Measurements from ENCODE around the gene IMP3. TPM values are rescaled to one million over a fixed set of nuclear protein-coding genes. Genes with fewer than 3 reads are reported as not detected.
"Not testable (repeated sequence)": the region's sequence is repeated elsewhere in the genome, so short reads cannot be mapped to it uniquely, and the experiment has no call there.

IMP3 gene
- polyA plus RNA-seq, 1 donor from 2014 or later = 249 TPM

- H3K4me3 Mint-ChIP-seq = peak overlapping the region; percentile 75 to 92 (median 86)
- peaks cover 10 to 14% (median 12%) of the 10 kb centered on the region in 3 donors for H3K4me1 Mint-ChIP-seq
- no peaks in the 10 kb centered on the region for H3K9me3 Mint-ChIP-seq
- peaks cover 11% of the 10 kb centered on the region for H3K27me3 Mint-ChIP-seq
- no peaks in the 10 kb centered on the region for H3K36me3 Mint-ChIP-seq
- no peak overlapping the region for H3K27ac Mint-ChIP-seq
Observed at GRCh38 chr15:75648156-75649000, 8.4 kb upstream of the IMP3 start.

GRCh38 chr15:75647370-75648155 is 7.5 kb upstream of the IMP3 start, which contains the start of gene SNX33:
Gene SNX33, plus strand, starts transcription at chr15:75647912. Its CDS starts 1,191 bp downstream, at chr15:75649103.
- Mint-ChIP-seq H3K4me3 (peak within 1 kb of the TSS; percentile 79 to 92 (median 86)), H3K4me1 (peaks cover 10 to 14% (median 12%) of the 10 kb centered on the region in 3 donors), H3K36me3 (no peaks in the 10 kb centered on the region), H3K9me3 (no peaks in the 10 kb centered on the region), H3K27ac (peak within 1 kb of the TSS; percentile 3 to 21 (median 15)), H3K27me3 (peaks cover 11% of the 10 kb centered on the region)

GRCh38 chr15:75646944-75647364 is 6.9 kb upstream of the IMP3 start:
- peaks cover 12 to 14% (median 12%) of the 10 kb centered on the region in 3 donors for H3K4me1 Mint-ChIP-seq
- no peaks in the 10 kb centered on the region for H3K9me3 Mint-ChIP-seq
- peak overlapping the region; percentile 3 to 21 (median 15) for H3K27ac Mint-ChIP-seq
- peaks cover 11% of the 10 kb centered on the region for H3K27me3 Mint-ChIP-seq
- H3K4me3 Mint-ChIP-seq = peak overlapping the region; percentile 79 to 90 (median 83)
- H3K36me3 Mint-ChIP-seq = no peaks in the 10 kb centered on the region

GRCh38 chr15:75646112-75646943 is 6.3 kb upstream of the IMP3 start:
- no peaks in the 10 kb centered on the region for H3K36me3 Mint-ChIP-seq
- H3K4me3 Mint-ChIP-seq = peak overlapping the region; percentile 79 to 90 (median 83)
- H3K4me1 Mint-ChIP-seq = peaks cover 11 to 14% (median 14%) of the 10 kb centered on the region in 3 donors
- no peaks in the 10 kb centered on the region for H3K9me3 Mint-ChIP-seq
- H3K27me3 Mint-ChIP-seq = peaks cover 11% of the 10 kb centered on the region
- peak overlapping the region in 2 of 3 donors; percentile 3 to 15 for H3K27ac Mint-ChIP-seq

GRCh38 chr15:75644376-75644775 is 4.4 kb upstream of the IMP3 start:
- Mint-ChIP-seq H3K4me1 (peaks cover 14 to 23% (median 19%) of the 10 kb centered on the region in 3 donors), H3K27ac (no peak overlapping the region), H3K4me3 (peak overlapping the region in 1 of 4 donors; percentile 79), H3K27me3 (peaks cover 11% of the 10 kb centered on the region), H3K9me3 (no peaks in the 10 kb centered on the region), H3K36me3 (no peaks in the 10 kb centered on the region)

- Mint-ChIP-seq H3K36me3 (peaks cover 2% of the 10 kb centered on the region), H3K4me3 (peak overlapping the region in 2 of 4 donors; percentile 17 to 88), H3K27ac (no peak overlapping the region), H3K4me1 (peaks cover 27 to 37% (median 30%) of the 10 kb centered on the region in 3 donors), H3K9me3 (no peaks in the 10 kb centered on the region), H3K27me3 (peaks cover under 1% of the 10 kb centered on the region)
Observed at GRCh38 chr15:75641603-75642002, 1.6 kb upstream of the IMP3 start.

- H3K4me1 Mint-ChIP-seq = peaks cover 26 to 33% (median 29%) of the 10 kb centered on the region in 3 donors
- H3K36me3 Mint-ChIP-seq = peaks cover 2% of the 10 kb centered on the region
Observed at GRCh38 chr15:75641179-75641503, 1.1 kb upstream of the IMP3 start.

GRCh38 chr15:75640483-75641178 is 607 bp upstream of the IMP3 start:
- Mint-ChIP-seq H3K36me3 (peaks cover 2% of the 10 kb centered on the region), H3K27ac (peak overlapping the region; percentile 78 to 96 (median 91)), H3K4me1 (peaks cover 30 to 32% (median 30%) of the 10 kb centered on the region in 3 donors), H3K27me3 (no peaks in the 10 kb centered on the region), H3K9me3 (no peaks in the 10 kb centered on the region), H3K4me3 (peak overlapping the region; percentile 88 to 98 (median 96))

More at GRCh38 chr15:75641179-75641503, 1.1 kb upstream of the IMP3 start:
- Mint-ChIP-seq H3K9me3 (no peaks in the 10 kb centered on the region), H3K27ac (peak overlapping the region in 2 of 3 donors; percentile 78 to 96), H3K27me3 (no peaks in the 10 kb centered on the region), H3K4me3 (peak overlapping the region; percentile 88 to 98 (median 96))

GRCh38 chr15:75639191-75639708 is 774 bp downstream of the IMP3 start:
- Mint-ChIP-seq H3K36me3 (peaks cover 2% of the 10 kb centered on the region), H3K4me1 (peaks cover 30 to 33% (median 32%) of the 10 kb centered on the region in 3 donors), H3K27ac (peak overlapping the region; percentile 78 to 96 (median 91)), H3K4me3 (peak overlapping the region; percentile 88 to 98 (median 96)), H3K9me3 (no peaks in the 10 kb centered on the region), H3K27me3 (no peaks in the 10 kb centered on the region)

- peaks cover 2% of the 10 kb centered on the region for H3K36me3 Mint-ChIP-seq
- peak overlapping the region in 2 of 4 donors; percentile 52 to 88 for H3K4me3 Mint-ChIP-seq
- peaks cover 27 to 30% (median 28%) of the 10 kb centered on the region in 3 donors for H3K4me1 Mint-ChIP-seq
- no peaks in the 10 kb centered on the region for H3K27me3 Mint-ChIP-seq
- no peaks in the 10 kb centered on the region for H3K9me3 Mint-ChIP-seq
- peak overlapping the region in 1 of 3 donors; percentile 64 for H3K27ac Mint-ChIP-seq
Observed at GRCh38 chr15:75637245-75638009, 2.6 kb downstream of the IMP3 start.

GRCh38 chr15:75636026-75636425 is 4.0 kb downstream of the IMP3 start:
- no peaks in the 10 kb centered on the region for H3K27me3 Mint-ChIP-seq
- peaks cover 2% of the 10 kb centered on the region for H3K36me3 Mint-ChIP-seq
- peak overlapping the region in 1 of 3 donors; percentile 50 for H3K27ac Mint-ChIP-seq
- peaks cover 24 to 25% (median 24%) of the 10 kb centered on the region in 3 donors for H3K4me1 Mint-ChIP-seq
- peak overlapping the region in 1 of 4 donors; percentile 2 for H3K4me3 Mint-ChIP-seq
- no peaks in the 10 kb centered on the region for H3K9me3 Mint-ChIP-seq

GRCh38 chr15:75633922-75634321 is 6.1 kb downstream of the IMP3 start:
- not testable (repeated sequence) for H3K27ac Mint-ChIP-seq, H3K36me3 Mint-ChIP-seq, H3K27me3 Mint-ChIP-seq, H3K4me3 Mint-ChIP-seq, H3K9me3 Mint-ChIP-seq
- H3K4me1 Mint-ChIP-seq = peaks cover 15 to 21% (median 18%) of the 10 kb centered on the region in 3 donors

- Mint-ChIP-seq H3K4me1 (peaks cover under 1 to 4% (median 4%) of the 10 kb centered on the region in 3 donors), H3K36me3 (no peaks in the 10 kb centered on the region), H3K27ac (no peak overlapping the region), H3K27me3 (no peaks in the 10 kb centered on the region), H3K9me3 (no peaks in the 10 kb centered on the region), H3K4me3 (no peak overlapping the region)
Observed at GRCh38 chr15:75631935-75632334, 8.1 kb downstream of the IMP3 start.
